Upper lobe of right lung (tissue), 1 donor: ENCODE measurements around the gene GULP1. TPM values are rescaled to one million over a fixed set of nuclear protein-coding genes. Genes with fewer than 3 reads are reported as not detected.

Experiments used
- ATAC-seq: fragments of 200-7000 bp; cut with Tn5 transposase; one replicate; pipeline ENCODE4 v1.9.1; 2020; ENCODE audit warnings: mild to moderate bottlenecking, moderate library complexity
- DNase-seq: peaks from one replicate; pipeline ENCODE4 v3.0.0-alpha.2; 2020
- H3K27ac ChIP-seq: fragments of 200-600 bp; one replicate; pipeline ENCODE4 v1.8.0; 2022
- H3K27me3 ChIP-seq: fragments of 200-600 bp; one replicate; pipeline ENCODE4 v1.8.0; 2022; ENCODE audit warnings: mild to moderate bottlenecking
- H3K36me3 ChIP-seq: fragments of 200-600 bp; one replicate; pipeline ENCODE4 v1.8.0; 2022
- H3K4me1 ChIP-seq: fragments of 200-600 bp; one replicate; pipeline ENCODE4 v1.8.0; 2022
- H3K4me3 ChIP-seq: fragments of 200-600 bp; one replicate; pipeline ENCODE4 v1.8.0; 2022; ENCODE audit warnings: mild to moderate bottlenecking
- H3K9me3 ChIP-seq: fragments of 200-600 bp; one replicate; pipeline ENCODE4 v1.8.0; 2022
- CTCF ChIP-seq: fragments of 200-600 bp; IDR thresholded peaks from one replicate; pipeline ENCODE4 v1.8.0; 2022; ENCODE audit warnings: antibody characterized with exemption
- intact Hi-C: fragments of 100-400 bp; cut with DNase I; formaldehyde crosslinking; loops from one replicate; pipeline ENCODE4 v1.11.0; 2022
- total RNA-seq: library from RNA; stranded (reverse); fragmentation: NEBNext Ultra II Directional; extraction: Animal tissue kit (Norgen Biotek cat#: 25700); gene quantifications from one replicate; pipeline ENCODE4 v1.2.1, GENCODE V29; 2021
- donor health status: DM: no; HTN: yes; CAD: no; lungs with severe emphysema.

The GULP1 gene
- total RNA-seq, 1 donor from 2014 or later, result 30.6 TPM

- H3K9me3 ChIP-seq, result no peaks in the 10 kb centered on the region
- no peak overlapping the region for H3K27ac ChIP-seq
- ATAC-seq (no peak), DNase-seq (no peak)
- no peaks in the 10 kb centered on the region for H3K27me3 ChIP-seq
- H3K4me3 ChIP-seq, result no peak overlapping the region
- no peaks in the 10 kb centered on the region for H3K36me3 ChIP-seq
- intact Hi-C loops, result no loop called here
- no peak for TF ChIP-seq CTCF
- no peaks in the 10 kb centered on the region for H3K4me1 ChIP-seq
Measured at GRCh38 chr2:188426121-188426520, 134.4 kb downstream of the GULP1 start.

- ATAC-seq (no peak), DNase-seq (no peak)
- Histone ChIP-seq H3K27me3 (no peaks in the 10 kb centered on the region), H3K36me3 (no peaks in the 10 kb centered on the region), H3K27ac (no peak overlapping the region), H3K9me3 (no peaks in the 10 kb centered on the region), H3K4me1 (no peaks in the 10 kb centered on the region), H3K4me3 (no peak overlapping the region)
- TF ChIP-seq CTCF, result no peak
- intact Hi-C loops, result no loop called here
Measured at GRCh38 chr2:188430705-188431104, 139.0 kb downstream of the GULP1 start.

GRCh38 chr2:188434018-188434417 is 142.3 kb downstream of the GULP1 start:
- DNase-seq (no peak), ATAC-seq (no peak)
- Histone ChIP-seq H3K9me3 (no peaks in the 10 kb centered on the region), H3K27ac (no peak overlapping the region), H3K36me3 (no peaks in the 10 kb centered on the region), H3K4me1 (no peaks in the 10 kb centered on the region), H3K27me3 (no peaks in the 10 kb centered on the region), H3K4me3 (no peak overlapping the region)
- no peak for TF ChIP-seq CTCF
- intact Hi-C loops, result no loop called here

GRCh38 chr2:188435115-188435514 is 143.4 kb downstream of the GULP1 start:
- Histone ChIP-seq H3K4me1 (no peaks in the 10 kb centered on the region), H3K27ac (no peak overlapping the region), H3K36me3 (no peaks in the 10 kb centered on the region), H3K4me3 (no peak overlapping the region), H3K9me3 (no peaks in the 10 kb centered on the region), H3K27me3 (no peaks in the 10 kb centered on the region)
- DNase-seq (no peak), ATAC-seq (no peak)
- intact Hi-C loops, result no loop called here
- no peak for TF ChIP-seq CTCF

- intact Hi-C loops, result no loop called here
- no peaks in the 10 kb centered on the region for H3K36me3 ChIP-seq
- no peaks in the 10 kb centered on the region for H3K27me3 ChIP-seq
- H3K4me3 ChIP-seq, result no peak overlapping the region
- DNase-seq (no peak), ATAC-seq (no peak)
- TF ChIP-seq CTCF, result no peak
- no peak overlapping the region for H3K27ac ChIP-seq
- H3K9me3 ChIP-seq, result no peaks in the 10 kb centered on the region
- H3K4me1 ChIP-seq, result no peaks in the 10 kb centered on the region
Measured at GRCh38 chr2:188437537-188437936, 145.9 kb downstream of the GULP1 start.

GRCh38 chr2:188439986-188440385 is 148.3 kb downstream of the GULP1 start:
- Histone ChIP-seq H3K36me3 (no peaks in the 10 kb centered on the region), H3K9me3 (no peaks in the 10 kb centered on the region), H3K27me3 (no peaks in the 10 kb centered on the region), H3K27ac (no peak overlapping the region), H3K4me1 (no peaks in the 10 kb centered on the region), H3K4me3 (no peak overlapping the region)
- no peak for ATAC-seq
- DNase-seq, result no peak
- intact Hi-C loops, result no loop called here
- no peak for TF ChIP-seq CTCF
